GM20000 (cell line): Measurements from ENCODE around the gene FEM1B.

ENCODE experiments used
- DNase-seq: peaks from one replicate; pipeline ENCODE4 v3.0.0; 2012; ENCODE audit warnings: low spot score
- TF ChIP-seq, protein P1 (sequence below): IDR thresholded peaks from 2 replicates; pipeline ENCODE4 v1.5.1; 2012; ENCODE audit warnings: mild to moderate bottlenecking, control low read depth; ENCODE audit errors: extremely low read depth, missing control alignments

Gene FEM1B

DNA sequence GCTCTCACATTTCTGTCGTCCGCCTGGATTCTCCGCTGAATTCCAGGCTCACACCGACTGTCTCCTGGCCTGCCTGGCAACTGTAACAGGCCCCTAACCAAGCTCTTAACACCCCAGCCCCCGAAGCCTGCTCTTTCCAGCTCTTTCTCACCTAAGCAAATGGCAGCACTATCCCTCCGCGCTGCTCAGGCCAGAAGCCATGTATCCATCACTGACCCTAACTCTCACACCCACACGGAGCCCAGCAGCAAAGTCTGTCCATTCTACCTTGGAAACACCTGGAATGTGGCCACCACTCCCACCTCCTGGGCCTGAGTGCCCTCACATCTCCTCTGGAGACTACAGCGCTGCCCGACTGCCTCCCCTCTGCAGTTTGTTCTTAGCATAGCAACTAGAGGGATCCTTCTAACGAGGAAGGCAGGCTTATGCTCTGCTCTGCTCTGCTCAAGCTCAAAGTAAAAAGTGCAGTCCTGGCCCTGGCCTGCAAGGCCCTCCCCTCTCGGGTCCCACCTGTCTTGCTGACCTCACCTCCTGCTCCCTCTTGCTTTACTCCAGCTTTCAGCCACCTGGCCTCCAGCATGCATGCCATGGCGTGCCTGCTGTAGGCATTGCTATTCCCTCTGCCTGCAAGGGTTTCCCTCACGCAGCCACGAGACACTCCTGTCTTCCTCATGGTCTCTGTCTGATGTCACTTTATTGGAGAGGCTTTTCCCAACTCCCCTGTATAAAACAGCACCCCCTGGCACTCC is 27.2 kb downstream of the FEM1B start:
- TF ChIP-seq, protein P1, sequence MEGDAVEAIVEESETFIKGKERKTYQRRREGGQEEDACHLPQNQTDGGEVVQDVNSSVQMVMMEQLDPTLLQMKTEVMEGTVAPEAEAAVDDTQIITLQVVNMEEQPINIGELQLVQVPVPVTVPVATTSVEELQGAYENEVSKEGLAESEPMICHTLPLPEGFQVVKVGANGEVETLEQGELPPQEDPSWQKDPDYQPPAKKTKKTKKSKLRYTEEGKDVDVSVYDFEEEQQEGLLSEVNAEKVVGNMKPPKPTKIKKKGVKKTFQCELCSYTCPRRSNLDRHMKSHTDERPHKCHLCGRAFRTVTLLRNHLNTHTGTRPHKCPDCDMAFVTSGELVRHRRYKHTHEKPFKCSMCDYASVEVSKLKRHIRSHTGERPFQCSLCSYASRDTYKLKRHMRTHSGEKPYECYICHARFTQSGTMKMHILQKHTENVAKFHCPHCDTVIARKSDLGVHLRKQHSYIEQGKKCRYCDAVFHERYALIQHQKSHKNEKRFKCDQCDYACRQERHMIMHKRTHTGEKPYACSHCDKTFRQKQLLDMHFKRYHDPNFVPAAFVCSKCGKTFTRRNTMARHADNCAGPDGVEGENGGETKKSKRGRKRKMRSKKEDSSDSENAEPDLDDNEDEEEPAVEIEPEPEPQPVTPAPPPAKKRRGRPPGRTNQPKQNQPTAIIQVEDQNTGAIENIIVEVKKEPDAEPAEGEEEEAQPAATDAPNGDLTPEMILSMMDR = no peak
- no peak for DNase-seq

DNA sequence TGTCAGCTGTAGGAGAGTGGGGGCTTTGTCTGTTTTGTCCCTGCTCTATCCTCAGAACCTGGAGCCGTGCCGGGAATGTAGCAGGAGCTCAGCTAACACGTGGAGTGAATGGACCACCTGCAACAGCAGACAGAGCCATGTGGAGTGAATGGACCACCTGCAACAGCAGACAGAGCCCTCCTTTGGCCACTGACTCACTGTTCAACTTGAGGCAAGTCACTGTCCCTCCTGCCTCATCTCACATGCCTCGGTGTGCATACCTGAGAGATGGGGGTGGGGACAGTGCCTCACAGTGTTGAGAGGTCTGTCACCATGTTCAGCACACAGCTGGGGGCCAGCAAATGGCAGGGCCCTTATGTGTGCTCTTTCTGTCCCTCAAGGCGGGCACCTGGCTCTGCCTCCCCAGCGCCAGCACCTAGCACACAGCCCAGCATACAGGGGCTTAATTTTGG is 27.9 kb downstream of the FEM1B start:
- TF ChIP-seq, protein P1 = no peak
- DNase-seq = no peak

DNA sequence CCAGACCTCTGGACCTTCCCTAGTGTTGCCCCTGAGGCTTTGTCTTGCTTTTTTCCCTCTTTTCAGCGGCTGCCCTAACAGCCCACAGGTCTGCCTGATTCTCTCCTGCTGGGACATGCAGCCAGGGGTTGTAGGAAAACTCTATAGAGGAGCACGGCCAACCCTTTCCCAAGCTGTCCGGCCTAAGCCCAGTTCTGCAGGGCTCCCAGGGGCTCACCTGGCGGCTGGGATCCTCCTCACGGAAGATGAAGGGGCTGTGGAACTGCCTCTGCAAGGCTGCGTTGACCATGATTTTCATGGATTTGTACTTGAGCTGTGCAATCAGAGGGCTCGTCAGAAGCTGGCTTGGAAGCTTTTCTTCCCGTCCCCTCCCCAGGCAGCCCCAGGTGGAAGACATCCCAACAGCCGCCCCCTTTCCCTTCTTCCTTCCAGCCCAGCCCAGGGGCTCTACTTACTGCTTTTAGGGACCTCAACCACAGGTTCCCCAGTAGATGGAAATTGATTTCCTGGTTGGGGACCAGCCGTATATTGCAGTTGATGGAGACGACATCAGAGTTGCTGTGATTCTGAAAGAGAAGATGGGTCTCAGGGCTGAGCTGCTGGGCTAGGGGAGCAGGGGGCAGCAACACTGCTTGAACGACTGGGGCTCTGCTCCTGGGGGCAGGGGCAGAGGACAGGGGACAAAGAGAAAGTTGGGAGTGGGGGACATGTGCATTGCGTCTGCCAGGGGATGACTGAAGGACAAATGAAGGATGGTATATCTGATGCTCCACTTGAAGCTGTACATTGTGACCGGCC is 29.8 kb downstream of the FEM1B start:
- no peak for DNase-seq

DNA sequence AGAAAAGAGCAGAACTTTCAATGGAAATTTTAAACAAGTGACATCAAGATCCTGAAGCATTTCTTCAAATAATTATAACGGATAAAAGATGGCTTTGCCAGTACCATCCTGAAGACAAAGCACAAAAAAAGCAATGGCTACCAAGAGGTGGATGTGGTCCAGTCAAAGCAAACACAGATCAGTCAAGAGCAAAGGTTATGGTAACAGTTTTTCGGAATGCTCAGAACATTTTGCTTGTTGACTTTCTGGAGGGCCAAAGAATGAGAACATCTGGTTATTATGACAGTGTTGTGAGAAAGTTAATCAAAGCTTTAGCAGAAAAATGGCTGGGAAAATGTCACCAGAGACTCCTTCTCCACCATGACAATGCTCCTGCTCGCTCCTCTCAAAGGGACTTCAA is 31.5 kb downstream of the FEM1B start:
- DNase-seq = no peak
- TF ChIP-seq, protein P1 = no peak

More for the DNA sequence above, 29.8 kb downstream of the FEM1B start:
- TF ChIP-seq, protein P1 = no peak

DNA sequence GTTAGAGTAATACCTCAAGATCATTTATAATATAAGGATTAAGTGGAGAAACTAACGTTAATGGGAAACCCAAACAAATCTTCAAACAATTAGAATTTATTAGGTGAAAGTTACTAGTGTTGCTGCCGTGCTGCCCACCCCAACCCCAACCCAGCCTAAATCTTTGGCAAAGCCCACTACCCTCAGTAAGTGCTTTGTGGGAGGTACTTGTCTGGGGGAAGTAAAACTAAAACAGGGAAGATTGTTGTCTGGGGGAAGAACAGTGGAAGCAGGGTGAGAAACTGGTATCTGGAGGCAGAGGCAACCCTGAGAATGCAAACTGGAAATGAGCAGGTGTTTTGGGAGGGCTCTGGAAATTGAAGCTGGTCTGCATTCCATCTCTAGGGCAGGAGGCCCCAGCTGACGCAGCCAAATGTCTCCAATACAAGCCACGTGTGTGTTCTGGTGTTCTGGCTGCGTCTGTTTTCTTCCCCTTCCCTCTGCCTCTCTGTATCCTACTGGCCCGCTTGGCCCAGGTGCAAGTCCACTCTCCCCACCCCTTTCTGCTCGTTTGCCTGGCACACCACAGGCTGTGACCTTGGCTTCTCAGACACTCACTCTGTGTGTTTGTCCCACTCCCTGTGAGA is 32.7 kb downstream of the FEM1B start:
- TF ChIP-seq, protein P1 = no peak
- DNase-seq = no peak

DNA sequence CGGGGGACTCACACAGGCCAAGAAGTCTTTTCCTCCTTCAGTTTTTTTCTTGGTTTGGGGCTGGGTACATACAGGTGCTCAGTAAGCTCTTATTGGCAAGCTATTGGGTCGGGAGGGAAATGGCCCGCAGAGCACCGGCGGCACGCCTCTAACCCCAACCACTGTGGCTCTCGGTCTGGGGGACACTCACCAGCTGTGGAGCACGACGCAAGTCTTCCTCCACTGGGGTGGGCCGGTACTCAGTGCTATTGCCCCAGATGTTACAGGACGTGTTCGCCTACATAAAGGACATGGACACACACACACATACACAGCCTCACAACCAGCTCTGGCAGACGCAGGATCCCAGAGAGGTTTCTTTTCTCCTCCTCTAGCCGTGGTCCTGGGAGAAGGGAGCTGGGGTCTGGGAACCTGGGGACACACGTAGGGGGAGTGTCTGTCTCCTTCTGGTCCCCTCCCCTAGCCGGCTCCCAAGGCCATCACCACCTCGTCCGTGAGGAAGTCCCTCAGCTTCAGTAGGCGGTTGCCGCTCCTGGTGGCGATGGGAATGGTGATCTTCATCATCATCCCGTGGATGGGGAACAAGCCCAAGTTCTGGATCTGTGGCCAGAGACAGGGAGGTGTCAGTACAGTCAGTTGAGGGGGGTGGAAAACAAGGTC is 33.4 kb downstream of the FEM1B start:
- TF ChIP-seq, protein P1 = no peak
- no peak for DNase-seq
